ENCODE data around the gene CCR2.
"Not testable (repeated sequence)": the region's sequence is repeated elsewhere in the genome, so short reads cannot be mapped to it uniquely, and the experiment has no call there.

The CCR2 gene

GRCh38 chr3:46353647-46354410 is at the start of gene CCR2:
Gene CCR2 (plus strand): TSS chr3:46354111. CDS start chr3:46357528, 3,417 bp downstream.
- no peak for DNase-seq

- no peak for DNase-seq
These were observed 49.2 kb upstream of the CCR2 start for GRCh38 chr3:46304739-46305138.

GRCh38 chr3:46312991-46313390 is 40.9 kb upstream of the CCR2 start:
- peak; percentile 3 for DNase-seq

- no peak for DNase-seq
These were observed 39.4 kb upstream of the CCR2 start for GRCh38 chr3:46314517-46314916.

GRCh38 chr3:46316206-46316605 is 37.7 kb upstream of the CCR2 start:
- DNase-seq = no peak

- DNase-seq = no peak
These were observed 35.5 kb upstream of the CCR2 start for GRCh38 chr3:46318207-46318927.

- no peak for DNase-seq
These were observed 32.3 kb upstream of the CCR2 start for GRCh38 chr3:46321461-46322104.

- no peak for DNase-seq
These were observed 29.9 kb upstream of the CCR2 start for GRCh38 chr3:46324036-46324435.

- DNase-seq = no peak
These were observed 28.1 kb upstream of the CCR2 start for GRCh38 chr3:46325645-46326300.

GRCh38 chr3:46330676-46331075 is 23.2 kb upstream of the CCR2 start:
- DNase-seq = not testable (repeated sequence)

GRCh38 chr3:46334741-46335478 is 19.0 kb upstream of the CCR2 start:
- DNase-seq = peak; percentile 5

- no peak for DNase-seq
These were observed 18.4 kb upstream of the CCR2 start for GRCh38 chr3:46335541-46335940.

GRCh38 chr3:46337911-46338310 is 16.0 kb upstream of the CCR2 start:
- DNase-seq = no peak

GRCh38 chr3:46338840-46339239 is 15.1 kb upstream of the CCR2 start:
- no peak for DNase-seq

GRCh38 chr3:46344476-46344875 is 9.4 kb upstream of the CCR2 start:
- DNase-seq = no peak

GRCh38 chr3:46348823-46349482 is 5.0 kb upstream of the CCR2 start:
- no peak for DNase-seq

- no peak for DNase-seq
These were observed 4.2 kb upstream of the CCR2 start for GRCh38 chr3:46349484-46350261.

GRCh38 chr3:46350262-46350565 is 3.7 kb upstream of the CCR2 start:
- no peak for DNase-seq

GRCh38 chr3:46351646-46352045 is 2.3 kb upstream of the CCR2 start:
- no peak for DNase-seq

- DNase-seq = no peak
These were observed 821 bp upstream of the CCR2 start for GRCh38 chr3:46353090-46353489.

- DNase-seq = no peak
These were observed 567 bp downstream of the CCR2 start for GRCh38 chr3:46354478-46354877.

All from fibroblast of skin of right biceps (primary cell).